ENCODE data around the gene IL4R.

The IL4R gene

DNA sequence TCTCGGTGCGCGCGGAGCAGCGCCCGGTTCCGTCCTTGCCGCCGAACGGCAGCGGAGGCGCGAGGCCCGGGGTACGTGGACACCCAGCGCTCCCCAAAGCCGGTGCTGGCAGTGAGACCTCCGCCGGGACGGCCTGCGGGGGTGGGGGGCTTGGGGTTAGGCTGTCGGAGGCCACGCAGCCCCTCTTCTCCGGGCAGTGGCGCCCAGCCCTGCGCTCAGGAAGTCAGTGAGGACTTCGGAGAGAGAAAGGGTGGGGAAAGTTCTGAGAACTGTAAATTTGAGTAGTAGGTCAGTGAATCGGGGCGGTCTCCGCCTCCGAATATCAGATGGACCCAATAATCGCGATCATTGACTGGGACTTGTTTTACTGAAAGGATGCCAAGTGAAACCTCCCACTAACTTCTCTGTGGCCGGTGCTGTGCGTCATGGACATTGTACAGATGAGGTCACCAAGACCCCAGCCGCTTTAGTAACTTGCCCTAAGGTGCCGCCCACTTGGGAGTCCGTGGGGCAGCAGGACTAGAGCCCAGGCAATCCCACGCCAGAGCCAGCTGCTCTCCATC lies 468 bp downstream of the IL4R start:
- no peaks in the 10 kb centered on the region for H3K9me3 Mint-ChIP-seq
- peak overlapping the region; percentile 79 for H3K4me3 Mint-ChIP-seq
- H3K4me1 Mint-ChIP-seq (ENCODE audit: low read depth): peaks cover 67% of the 10 kb centered on the region
- H3K27ac Mint-ChIP-seq: peak overlapping the region; percentile 95
- H3K27me3 Mint-ChIP-seq: peaks cover 8% of the 10 kb centered on the region
- intact Hi-C loops (cut with micrococcal nuclease): loop anchor here (5.0 to 10.0 kb wide), 2 partner anchors 33 to 79 kb away; no protein-coding TSS in a partner anchor
- peaks cover 37% of the 10 kb centered on the region for H3K36me3 Mint-ChIP-seq (ENCODE audit: low read depth)

DNA sequence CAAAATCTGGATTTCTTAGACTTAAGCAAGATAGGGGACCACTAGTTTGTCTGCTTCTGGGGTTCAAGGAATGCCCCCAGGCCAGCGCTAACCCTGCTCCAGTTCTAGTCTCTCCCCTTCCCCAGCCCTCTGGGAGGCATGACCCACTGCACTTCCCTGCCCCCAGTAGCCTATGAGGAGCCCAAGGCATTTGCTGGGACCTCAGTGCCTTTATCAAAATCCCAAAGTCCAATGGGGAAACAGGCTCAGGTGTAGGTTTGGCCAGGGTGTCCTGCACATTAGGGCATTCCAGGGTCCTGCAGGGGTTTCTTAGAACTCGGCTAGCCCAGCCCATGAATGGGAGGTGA lies 1.2 kb downstream of the IL4R start:
- intact Hi-C loops (cut with micrococcal nuclease): loop anchor here (5.0 to 10.0 kb wide), 3 partner anchors 32 to 80 kb away; partner anchors contain the start of gene NSMCE1
- peaks cover 71% of the 10 kb centered on the region for H3K4me1 Mint-ChIP-seq (ENCODE audit: low read depth)
- peak overlapping the region; percentile 95 for H3K27ac Mint-ChIP-seq
- H3K9me3 Mint-ChIP-seq: no peaks in the 10 kb centered on the region
- peak overlapping the region; percentile 79 for H3K4me3 Mint-ChIP-seq
- peaks cover 44% of the 10 kb centered on the region for H3K36me3 Mint-ChIP-seq (ENCODE audit: low read depth)
- H3K27me3 Mint-ChIP-seq: peaks cover 8% of the 10 kb centered on the region

GRCh38 chr16:27315333-27316037 lies 1.7 kb downstream of the IL4R start:
- H3K36me3 Mint-ChIP-seq (ENCODE audit: low read depth): peaks cover 49% of the 10 kb centered on the region
- peaks cover 8% of the 10 kb centered on the region for H3K27me3 Mint-ChIP-seq
- H3K27ac Mint-ChIP-seq: peak overlapping the region; percentile 95
- intact Hi-C loops (cut with micrococcal nuclease): loop anchor here (5.0 to 10.0 kb wide), 2 partner anchors 48 to 81 kb away; partner anchors contain the start of gene NSMCE1
- H3K9me3 Mint-ChIP-seq: no peaks in the 10 kb centered on the region
- H3K4me3 Mint-ChIP-seq: peak overlapping the region; percentile 79
- H3K4me1 Mint-ChIP-seq (ENCODE audit: low read depth): peaks cover 76% of the 10 kb centered on the region

GRCh38 chr16:27316038-27316680 lies 2.4 kb downstream of the IL4R start:
- intact Hi-C loops (cut with micrococcal nuclease): loop anchor here (5.0 to 10.0 kb wide), 2 partner anchors 49 to 81 kb away; partner anchors contain the start of gene NSMCE1

GRCh38 chr16:27317320-27317719 lies 3.5 kb downstream of the IL4R start:
- peaks cover 62% of the 10 kb centered on the region for H3K36me3 Mint-ChIP-seq (ENCODE audit: low read depth)
- H3K9me3 Mint-ChIP-seq: no peaks in the 10 kb centered on the region

More at GRCh38 chr16:27316038-27316680, 2.4 kb downstream of the IL4R start:
- Mint-ChIP-seq H3K27me3 (peaks cover 7% of the 10 kb centered on the region), H3K27ac (peak overlapping the region; percentile 95), H3K4me1 (ENCODE audit: low read depth) (peaks cover 79% of the 10 kb centered on the region), H3K4me3 (peak overlapping the region; percentile 79), H3K36me3 (ENCODE audit: low read depth) (peaks cover 56% of the 10 kb centered on the region), H3K9me3 (no peaks in the 10 kb centered on the region)

DNA sequence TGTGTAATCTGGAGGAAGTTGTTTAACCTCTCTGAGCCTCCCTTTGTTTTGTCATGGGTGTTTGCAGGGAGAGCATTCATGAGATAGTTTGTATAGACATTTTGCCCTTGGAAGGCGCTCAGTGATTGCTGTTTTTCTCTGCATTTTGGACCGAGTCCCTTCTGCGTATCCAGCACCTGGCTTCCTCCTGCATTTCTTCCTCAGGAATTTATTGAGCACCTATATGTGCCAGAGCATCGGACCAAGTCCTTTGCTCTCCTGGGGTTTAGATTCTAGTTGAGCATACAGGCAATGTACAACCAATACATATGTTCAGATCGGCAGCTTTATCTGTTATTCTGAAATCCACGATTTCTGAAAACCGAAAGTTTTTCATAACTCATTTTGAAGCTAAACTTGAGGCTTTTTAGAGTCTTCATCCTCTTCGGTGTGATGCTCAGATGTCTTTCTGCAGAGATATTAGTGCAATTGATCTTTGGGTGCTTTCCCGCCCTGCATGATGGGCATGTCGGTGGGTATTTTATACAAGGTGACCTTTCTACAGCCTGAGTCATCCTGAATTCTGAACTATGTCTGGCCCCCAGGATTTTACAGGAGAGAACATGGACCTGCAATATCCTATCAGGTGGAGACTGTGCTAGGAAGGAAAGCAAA lies 4.1 kb downstream of the IL4R start:
- Mint-ChIP-seq H3K9me3 (no peaks in the 10 kb centered on the region), H3K4me3 (peak overlapping the region; percentile 66), H3K27me3 (no peaks in the 10 kb centered on the region), H3K27ac (peak overlapping the region; percentile 91), H3K36me3 (ENCODE audit: low read depth) (peaks cover 67% of the 10 kb centered on the region), H3K4me1 (ENCODE audit: low read depth) (peaks cover 79% of the 10 kb centered on the region)
- intact Hi-C loops (cut with micrococcal nuclease): loop anchor here (5.0 to 10.0 kb wide), 2 partner anchors 51 to 83 kb away; partner anchors contain the start of gene NSMCE1

More at GRCh38 chr16:27317320-27317719, 3.5 kb downstream of the IL4R start:
- peak overlapping the region; percentile 91 for H3K27ac Mint-ChIP-seq
- intact Hi-C loops (cut with micrococcal nuclease): loop anchor here (5.0 to 10.0 kb wide), 2 partner anchors 50 to 83 kb away; partner anchors contain the start of gene NSMCE1
- peaks cover 2% of the 10 kb centered on the region for H3K27me3 Mint-ChIP-seq
- H3K4me3 Mint-ChIP-seq: peak overlapping the region; percentile 34
- peaks cover 78% of the 10 kb centered on the region for H3K4me1 Mint-ChIP-seq (ENCODE audit: low read depth)

GRCh38 chr16:27318392-27319256 lies 4.8 kb downstream of the IL4R start:
- Mint-ChIP-seq H3K36me3 (ENCODE audit: low read depth) (peaks cover 71% of the 10 kb centered on the region), H3K9me3 (no peaks in the 10 kb centered on the region), H3K4me1 (ENCODE audit: low read depth) (peaks cover 84% of the 10 kb centered on the region), H3K27ac (peak overlapping the region; percentile 91), H3K4me3 (peak overlapping the region; percentile 66), H3K27me3 (no peaks in the 10 kb centered on the region)
- intact Hi-C loops (cut with micrococcal nuclease): loop anchor here (5.0 to 10.0 kb wide), 2 partner anchors 51 to 84 kb away; partner anchors contain the start of gene NSMCE1

DNA sequence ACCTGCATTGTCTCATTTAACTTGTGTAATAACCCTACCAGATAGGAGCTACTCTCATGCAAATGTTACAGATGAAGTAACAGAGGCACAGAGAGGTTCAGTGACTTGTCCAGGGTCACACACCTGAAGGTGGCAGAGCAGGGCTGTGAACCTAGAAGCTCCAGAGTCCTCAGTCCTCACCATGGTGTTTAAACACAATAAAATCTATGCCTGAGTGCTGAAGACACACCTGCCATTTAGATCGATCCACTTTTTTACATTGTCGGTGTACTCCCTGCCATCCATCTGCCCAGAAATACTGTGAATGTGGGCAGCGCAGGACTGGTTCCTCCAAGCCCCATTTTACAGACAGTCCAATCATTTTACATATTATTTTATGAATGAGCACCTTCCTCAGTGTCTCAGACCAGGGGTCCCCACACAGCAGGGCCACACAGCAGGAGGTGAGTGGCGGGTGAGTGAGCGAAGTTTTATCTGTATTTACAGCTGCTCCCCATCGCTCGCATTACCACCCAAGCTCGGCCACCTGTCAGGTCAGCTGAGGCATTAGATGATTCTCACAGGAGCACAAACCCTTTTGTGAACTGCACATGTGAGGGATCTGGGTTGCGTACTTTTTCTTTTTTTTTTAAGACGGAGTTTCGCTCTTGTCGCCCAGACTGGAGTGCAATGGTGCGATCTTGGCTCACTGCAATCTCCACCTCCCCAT lies 5.6 kb downstream of the IL4R start:
- no peaks in the 10 kb centered on the region for H3K9me3 Mint-ChIP-seq
- H3K27ac Mint-ChIP-seq: peak overlapping the region; percentile 91
- H3K36me3 Mint-ChIP-seq (ENCODE audit: low read depth): peaks cover 72% of the 10 kb centered on the region
- H3K4me3 Mint-ChIP-seq: no peak overlapping the region
- H3K27me3 Mint-ChIP-seq: no peaks in the 10 kb centered on the region
- intact Hi-C loops (cut with micrococcal nuclease): loop anchor here (5.0 to 10.0 kb wide), 2 partner anchors 52 to 85 kb away; partner anchors contain the start of gene NSMCE1
- H3K4me1 Mint-ChIP-seq (ENCODE audit: low read depth): peaks cover 91% of the 10 kb centered on the region

- no peaks in the 10 kb centered on the region for H3K9me3 Mint-ChIP-seq
- peak overlapping the region; percentile 6 for H3K4me3 Mint-ChIP-seq
- peaks cover 73% of the 10 kb centered on the region for H3K36me3 Mint-ChIP-seq (ENCODE audit: low read depth)
- intact Hi-C loops (cut with micrococcal nuclease): no loop called here
- H3K27ac Mint-ChIP-seq: peak overlapping the region; percentile 91
- H3K4me1 Mint-ChIP-seq (ENCODE audit: low read depth): peaks cover 93% of the 10 kb centered on the region
- H3K27me3 Mint-ChIP-seq: no peaks in the 10 kb centered on the region
These were observed 6.7 kb downstream of the IL4R start for GRCh38 chr16:27320261-27321012.

- peak overlapping the region; percentile 91 for H3K27ac Mint-ChIP-seq
- peaks cover 79% of the 10 kb centered on the region for H3K36me3 Mint-ChIP-seq (ENCODE audit: low read depth)
- H3K4me1 Mint-ChIP-seq (ENCODE audit: low read depth): peaks cover 93% of the 10 kb centered on the region
- H3K27me3 Mint-ChIP-seq: no peaks in the 10 kb centered on the region
- H3K4me3 Mint-ChIP-seq: peak overlapping the region; percentile 6
- H3K9me3 Mint-ChIP-seq: no peaks in the 10 kb centered on the region
- intact Hi-C loops (cut with micrococcal nuclease): no loop called here
These were observed 7.5 kb downstream of the IL4R start for GRCh38 chr16:27321013-27321915.

All from dendritic cell treated with granulocyte-macrophage colony-stimulating factor and Interleukin-4, amounts not matched to agents 40 ng/mL and 50 ng/mL, for 4 days (primary cell).